HFF-Myc (cell line): ENCODE results near the gene UGT2B11.
"Not testable (repeated sequence)": the region's sequence is repeated elsewhere in the genome, so short reads cannot be mapped to it uniquely, and the experiment has no call there.

Source experiments
- DNase-seq: peaks from one replicate; pipeline ENCODE4 v3.0.0-alpha.2; 2011; ENCODE audit warnings: low read depth; ENCODE audit errors: extremely low read depth
- H3K4me3 ChIP-seq: replicated peaks from 2 replicates; pipeline ENCODE4 v1.5.1; 2011; ENCODE audit warnings: low read depth, mild to moderate bottlenecking, control low read depth, low read length
- CTCF ChIP-seq: IDR thresholded peaks from 2 replicates; pipeline ENCODE4 v1.5.1; 2012; ENCODE audit warnings: mild to moderate bottlenecking, low read depth, low read length, control low read depth; ENCODE audit errors: missing control alignments

UGT2B11 gene

GRCh38 chr4:69210911-69211310 lies 3.6 kb downstream of the UGT2B11 start:
- no peak overlapping the region for H3K4me3 ChIP-seq
- TF ChIP-seq CTCF = no peak
- DNase-seq = no peak

- not testable (repeated sequence) for DNase-seq, H3K4me3 ChIP-seq
Measured at GRCh38 chr4:69198506-69198905, 16.0 kb downstream of the UGT2B11 start.

DNA sequence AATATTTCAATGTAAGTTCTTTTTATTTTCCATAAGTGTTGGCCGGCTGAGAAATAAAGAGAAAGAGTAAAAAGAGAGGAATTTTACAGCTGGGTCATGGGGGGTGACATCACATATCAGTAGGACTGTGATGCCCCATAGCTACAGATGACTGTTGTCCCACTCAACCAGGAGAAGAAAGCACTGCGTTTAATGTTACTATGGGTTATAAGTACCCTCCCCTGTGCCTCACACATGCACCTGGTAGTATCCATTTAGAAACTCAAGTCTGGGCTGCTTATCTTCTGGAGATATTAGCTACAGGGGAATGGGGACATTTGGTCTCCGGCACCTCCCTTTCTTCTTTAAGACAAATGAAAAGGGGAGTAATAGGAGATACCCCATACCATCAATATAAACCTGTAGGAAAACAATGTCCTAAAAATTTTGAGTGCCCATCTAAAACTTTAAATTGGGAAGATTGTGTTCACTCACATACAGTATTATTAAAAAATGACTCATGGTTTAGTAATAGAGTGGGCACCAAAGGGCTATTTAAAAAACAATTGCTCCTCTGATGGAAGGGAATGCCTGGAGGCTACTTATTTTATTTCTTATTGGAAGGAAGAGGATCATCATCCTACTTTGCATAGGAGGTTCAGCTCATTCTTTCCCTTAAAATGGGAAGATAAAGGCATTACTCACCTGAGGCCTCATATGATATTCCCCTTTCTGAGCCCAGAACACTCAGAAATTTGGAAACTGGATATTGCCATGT lies 18.2 kb downstream of the UGT2B11 start:
- DNase-seq = no peak
- no peak overlapping the region for H3K4me3 ChIP-seq
- TF ChIP-seq CTCF = no peak

- DNase-seq = no peak
- H3K4me3 ChIP-seq = no peak overlapping the region
- no peak for TF ChIP-seq CTCF
Measured at GRCh38 chr4:69194166-69194565, 20.4 kb downstream of the UGT2B11 start.

DNA sequence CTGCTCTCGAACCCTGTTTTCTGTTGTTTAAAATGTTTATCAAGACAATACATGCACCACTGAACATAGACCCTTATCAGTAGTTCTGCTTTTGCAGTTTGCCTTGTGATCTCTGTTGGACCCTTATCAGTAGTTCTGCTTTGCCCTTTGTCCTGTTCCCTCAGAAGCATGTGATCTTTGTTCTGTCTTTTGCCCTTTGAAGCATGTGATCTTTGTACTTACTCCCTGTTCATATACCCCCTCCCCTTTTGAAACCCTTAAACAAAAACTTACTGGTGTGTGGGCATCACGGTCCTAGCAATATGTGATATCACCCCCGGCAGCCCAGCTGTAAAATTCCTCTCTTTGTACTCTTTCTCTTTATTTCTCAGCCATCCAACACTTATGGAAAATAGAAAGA lies 22.6 kb downstream of the UGT2B11 start:
- not testable (repeated sequence) for H3K4me3 ChIP-seq, DNase-seq

DNA sequence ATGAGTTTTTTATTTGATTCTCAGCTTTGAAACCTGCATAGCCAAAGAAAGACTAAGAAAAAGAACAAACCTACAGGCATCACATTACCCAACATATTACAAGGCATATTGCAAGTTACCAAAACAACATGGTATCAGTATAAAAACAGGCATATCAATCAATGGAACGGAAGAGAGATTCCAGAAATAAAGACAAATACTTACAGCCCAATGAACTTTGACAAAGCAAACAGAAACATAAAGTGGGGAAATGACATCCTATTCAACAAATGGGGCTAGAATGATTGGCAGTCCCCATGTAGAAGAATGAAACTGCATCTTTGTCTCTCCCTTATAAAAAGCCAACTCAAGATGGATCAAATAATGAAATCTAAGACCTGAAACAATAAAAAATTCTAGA lies 23.9 kb downstream of the UGT2B11 start:
- H3K4me3 ChIP-seq, DNase-seq: not testable (repeated sequence)

DNA sequence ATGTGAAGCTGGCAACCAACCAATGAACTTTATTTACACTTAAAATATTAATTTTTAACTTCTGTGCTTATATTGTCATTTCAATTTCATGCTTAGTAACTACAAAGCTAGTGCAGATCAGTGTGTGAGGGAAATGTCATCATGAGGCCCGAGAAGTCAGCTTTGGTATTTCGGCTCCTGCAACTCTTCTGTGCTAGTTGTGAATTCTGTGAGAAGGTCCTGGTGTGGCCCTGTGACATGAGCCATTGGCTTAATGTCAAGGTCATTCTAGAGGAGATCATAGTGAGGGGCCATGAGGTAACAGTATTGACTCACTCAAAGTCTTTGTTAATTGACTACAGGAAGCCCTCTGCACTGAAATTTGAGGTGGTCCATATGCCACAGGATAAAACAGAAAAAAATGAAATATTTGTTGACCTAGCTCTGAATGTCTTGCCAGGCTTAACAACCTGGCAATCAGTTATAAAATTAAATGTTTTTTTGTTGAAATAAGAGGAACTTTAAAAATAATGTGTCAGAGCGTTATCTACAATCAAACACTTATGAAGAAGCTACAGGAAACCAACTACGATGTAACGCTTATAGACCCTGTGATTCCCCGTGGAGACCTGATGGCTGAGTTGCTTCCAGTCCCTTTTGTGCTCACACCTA lies 32.9 kb downstream of the UGT2B11 start:
- H3K4me3 ChIP-seq, DNase-seq: not testable (repeated sequence)

DNA sequence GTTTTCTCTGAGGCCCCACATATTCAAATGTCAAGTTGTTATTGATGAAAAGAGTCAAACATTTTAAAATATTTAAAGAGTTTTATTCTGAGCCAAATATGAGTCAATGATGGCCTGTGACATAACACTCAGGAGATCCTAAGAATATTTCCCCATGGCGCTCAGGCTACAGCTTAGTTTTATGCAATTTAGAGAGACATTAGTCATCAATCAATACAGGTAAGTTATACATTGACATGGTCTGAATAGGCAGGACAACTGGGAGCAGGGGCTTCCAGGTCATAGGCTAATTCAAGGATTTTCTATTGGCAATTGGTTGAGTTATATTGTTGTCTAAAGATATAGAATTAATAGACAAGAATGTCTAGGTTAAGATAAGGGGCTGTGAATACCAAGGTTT lies 34.7 kb downstream of the UGT2B11 start:
- DNase-seq, H3K4me3 ChIP-seq: not testable (repeated sequence)

DNA sequence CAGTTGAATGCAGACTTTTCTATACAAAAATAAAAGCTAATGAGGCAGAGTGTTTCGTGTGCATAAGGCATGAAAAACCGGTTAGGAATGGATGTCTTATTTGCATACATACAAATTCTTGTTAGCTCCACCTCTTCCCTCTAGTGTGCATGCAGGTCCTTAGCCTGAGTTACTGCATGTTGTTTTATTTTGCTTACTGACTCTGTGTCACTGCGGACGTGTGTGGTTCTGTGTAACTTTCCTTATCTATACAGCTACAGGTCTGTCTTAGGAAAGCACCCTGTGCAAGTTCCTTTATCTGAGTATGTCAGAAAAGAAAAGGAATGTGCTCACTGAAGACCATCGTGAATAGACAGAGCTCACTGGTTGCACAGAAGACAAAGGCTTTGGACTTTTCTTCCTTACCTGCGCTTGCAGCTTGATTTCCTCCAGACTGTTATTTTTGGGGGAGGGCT lies 35.8 kb downstream of the UGT2B11 start:
- not testable (repeated sequence) for DNase-seq, H3K4me3 ChIP-seq

- TF ChIP-seq CTCF = peak; percentile 23
- DNase-seq, H3K4me3 ChIP-seq: not testable (repeated sequence)
Measured at GRCh38 chr4:69170233-69171134, 44.1 kb downstream of the UGT2B11 start.

DNA sequence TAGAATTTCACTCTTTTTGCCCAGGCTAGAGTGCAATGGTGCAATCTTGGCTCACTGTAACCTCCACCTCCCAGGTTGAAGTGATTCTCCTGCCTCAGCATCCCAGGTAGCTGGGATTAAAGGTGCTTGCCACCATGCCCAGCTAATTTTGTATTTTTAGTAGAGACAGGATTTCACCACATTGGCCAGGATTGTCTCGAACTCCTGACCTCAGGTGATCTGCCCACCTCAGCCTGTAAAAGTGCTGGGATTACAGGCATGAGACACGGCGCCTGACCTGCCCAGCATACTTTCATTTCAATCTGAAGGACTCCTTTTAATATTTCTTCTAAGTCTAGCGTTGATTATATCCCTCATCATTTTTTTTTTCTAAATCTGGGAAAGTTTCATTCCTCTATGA lies 45.4 kb downstream of the UGT2B11 start:
- not testable (repeated sequence) for DNase-seq, H3K4me3 ChIP-seq
